Hepatocyte (in vitro differentiated cells): ENCODE measurements around the gene PDE1C.

Experiments
- EZH2 ChIP-seq: fragments of 200-600 bp; sonication (generic); IDR thresholded peaks from 2 replicates; pipeline ENCODE4 v1.6.1; 2016; ENCODE audit warnings: antibody characterized with exemption, mild to moderate bottlenecking, borderline replicate concordance
- TF ChIP-seq, protein P1 (sequence below): fragments of 200-600 bp; sonication (generic); IDR thresholded peaks from 2 replicates; pipeline ENCODE4 v1.5.1; 2016; ENCODE audit warnings: antibody characterized with exemption, mild to moderate bottlenecking; ENCODE audit not compliant: poor library complexity

DNA sequence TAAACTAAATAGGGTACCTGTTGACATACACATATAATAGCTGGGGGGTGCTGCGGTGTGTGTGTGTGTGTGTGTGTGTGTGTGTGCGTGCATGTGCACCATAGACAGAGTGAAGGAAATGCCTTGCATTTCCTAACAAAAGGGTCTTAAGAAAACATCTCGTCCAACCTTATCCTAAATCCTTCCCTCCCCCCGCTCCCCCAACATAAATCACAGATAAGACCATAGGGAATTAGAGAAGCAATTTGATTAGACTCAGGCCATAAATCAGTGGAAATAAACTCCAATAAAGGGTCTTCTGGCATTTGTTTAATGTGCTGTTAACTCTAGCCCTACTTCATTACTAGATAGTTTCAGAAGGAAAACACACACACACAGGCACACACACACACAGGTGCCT is 234.7 kb downstream of the PDE1C start:
- TF ChIP-seq, protein P1, sequence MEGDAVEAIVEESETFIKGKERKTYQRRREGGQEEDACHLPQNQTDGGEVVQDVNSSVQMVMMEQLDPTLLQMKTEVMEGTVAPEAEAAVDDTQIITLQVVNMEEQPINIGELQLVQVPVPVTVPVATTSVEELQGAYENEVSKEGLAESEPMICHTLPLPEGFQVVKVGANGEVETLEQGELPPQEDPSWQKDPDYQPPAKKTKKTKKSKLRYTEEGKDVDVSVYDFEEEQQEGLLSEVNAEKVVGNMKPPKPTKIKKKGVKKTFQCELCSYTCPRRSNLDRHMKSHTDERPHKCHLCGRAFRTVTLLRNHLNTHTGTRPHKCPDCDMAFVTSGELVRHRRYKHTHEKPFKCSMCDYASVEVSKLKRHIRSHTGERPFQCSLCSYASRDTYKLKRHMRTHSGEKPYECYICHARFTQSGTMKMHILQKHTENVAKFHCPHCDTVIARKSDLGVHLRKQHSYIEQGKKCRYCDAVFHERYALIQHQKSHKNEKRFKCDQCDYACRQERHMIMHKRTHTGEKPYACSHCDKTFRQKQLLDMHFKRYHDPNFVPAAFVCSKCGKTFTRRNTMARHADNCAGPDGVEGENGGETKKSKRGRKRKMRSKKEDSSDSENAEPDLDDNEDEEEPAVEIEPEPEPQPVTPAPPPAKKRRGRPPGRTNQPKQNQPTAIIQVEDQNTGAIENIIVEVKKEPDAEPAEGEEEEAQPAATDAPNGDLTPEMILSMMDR: no peak
- no peak for TF ChIP-seq EZH2
